ENCODE results near the gene TBC1D22B. TPM values are rescaled to one million over a fixed set of nuclear protein-coding genes. Genes with fewer than 3 reads are reported as not detected.

The TBC1D22B gene
- total RNA-seq, 1 donor from 2014 or later: 16.5 TPM

DNA sequence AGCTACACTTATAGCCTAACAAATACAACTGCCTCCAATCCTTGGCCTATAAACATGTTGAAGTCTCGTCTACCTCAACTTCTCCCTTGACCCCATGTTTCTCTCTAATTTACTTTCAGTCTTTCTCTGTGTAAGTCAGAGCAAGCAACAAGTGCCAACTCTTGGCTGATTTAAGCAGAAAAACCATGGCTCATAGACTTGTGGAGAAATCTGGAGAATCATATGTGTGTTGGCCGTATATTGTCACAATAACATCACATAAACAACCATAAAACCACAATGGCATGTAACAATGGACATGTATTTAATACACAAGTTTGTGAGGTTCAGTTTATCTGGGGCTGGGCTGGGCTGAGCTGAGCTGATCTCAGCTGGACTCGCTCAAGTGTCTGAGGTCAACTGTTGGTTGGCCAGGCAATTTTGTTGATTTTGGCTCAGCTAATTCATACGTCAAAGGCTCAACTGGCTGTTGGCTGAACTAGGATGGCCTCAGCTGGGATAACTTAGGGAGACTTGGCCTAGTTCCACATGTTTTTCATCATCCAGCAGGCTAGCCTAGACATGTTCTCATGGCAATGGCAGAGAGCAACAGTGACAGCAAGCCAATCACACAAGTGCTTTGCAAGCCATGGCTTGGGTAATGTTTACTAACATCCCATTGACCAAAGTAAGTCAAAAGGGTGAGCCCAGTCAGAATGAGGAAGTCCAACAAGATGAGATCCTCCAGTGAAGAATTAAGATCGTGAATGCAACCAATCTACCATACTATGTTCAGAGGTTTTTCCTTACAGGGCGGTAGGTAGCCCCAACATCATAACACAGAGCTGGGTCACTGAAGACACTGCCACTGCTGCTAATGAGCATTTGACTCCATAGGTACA lies 12.9 kb upstream of the TBC1D22B start:
- no peaks in the 10 kb centered on the region for H3K79me2 ChIP-seq (ENCODE audit: low read depth)
- Mint-ChIP-seq H3K27ac (no peak overlapping the region), H3K27me3 (ENCODE audit: insufficient read depth, low read depth) (peaks cover 8% of the 10 kb centered on the region), H3K4me3 (no peak overlapping the region), H3K9me3 (no peaks in the 10 kb centered on the region), H3K36me3 (no peaks in the 10 kb centered on the region), H3K4me1 (peaks cover 7% of the 10 kb centered on the region)
- H3K4me3 ChIP-seq: no peak overlapping the region
- no peaks in the 10 kb centered on the region for H3K27me3 ChIP-seq
- no peaks in the 10 kb centered on the region for H3K4me1 ChIP-seq
- no peak for DNase-seq (ENCODE audit: low spot score)
- no peaks in the 10 kb centered on the region for H3F3A ChIP-seq (ENCODE audit: low read depth)
- no peak for TF ChIP-seq EZH2 (IDR thresholded peaks at IDR 0.05)
- no peak overlapping the region for H3K27ac ChIP-seq
- no peaks in the 10 kb centered on the region for H3K9me3 ChIP-seq (ENCODE audit: low read depth)
- H3K4me2 ChIP-seq: no peak overlapping the region
- no peaks in the 10 kb centered on the region for H4K20me1 ChIP-seq (ENCODE audit: low read depth)
- no peaks in the 10 kb centered on the region for H3K36me3 ChIP-seq
- no peak overlapping the region for H3K9ac ChIP-seq
- H2AFZ ChIP-seq (replicated peaks): no peak overlapping the region

DNA sequence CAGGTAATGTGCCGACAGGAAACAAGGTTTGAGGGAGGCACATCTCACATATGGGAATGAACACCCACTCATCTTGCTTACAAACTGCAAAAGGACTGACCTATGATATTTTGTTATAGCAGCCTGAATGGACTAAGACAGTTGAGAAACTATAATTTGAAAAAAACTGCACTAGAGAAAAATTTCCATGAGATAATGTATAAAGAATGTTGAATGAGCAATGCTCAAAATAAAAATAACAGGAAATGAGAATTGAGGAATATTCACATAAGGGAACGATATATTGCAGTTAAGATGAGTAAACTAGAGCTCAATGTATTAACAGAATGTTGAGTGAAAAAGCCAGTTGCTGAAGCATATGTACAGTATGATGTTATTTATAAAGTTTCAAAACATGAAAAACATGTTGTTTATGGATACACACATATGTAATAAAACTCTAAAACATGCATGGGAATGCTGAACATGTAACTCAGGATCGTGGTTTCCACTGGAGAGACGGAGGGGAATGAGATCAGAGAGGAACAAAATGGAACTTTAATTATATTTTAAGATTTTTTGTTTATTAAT lies 6.3 kb upstream of the TBC1D22B start:
- Histone ChIP-seq H3F3A (ENCODE audit: low read depth) (peaks cover 3% of the 10 kb centered on the region), H3K4me1 (no peaks in the 10 kb centered on the region), H3K9ac (no peak overlapping the region), H3K27ac (no peak overlapping the region), H2AFZ (replicated peaks) (no peak overlapping the region), H3K27me3 (no peaks in the 10 kb centered on the region), H3K9me3 (ENCODE audit: low read depth) (no peaks in the 10 kb centered on the region), H4K20me1 (ENCODE audit: low read depth) (no peaks in the 10 kb centered on the region), H3K4me3 (no peak overlapping the region), H3K36me3 (no peaks in the 10 kb centered on the region), H3K79me2 (ENCODE audit: low read depth) (no peaks in the 10 kb centered on the region), H3K4me2 (no peak overlapping the region)
- no peaks in the 10 kb centered on the region for H3K4me1 Mint-ChIP-seq
- H3K36me3 Mint-ChIP-seq: no peaks in the 10 kb centered on the region
- H3K27me3 Mint-ChIP-seq (ENCODE audit: insufficient read depth, low read depth): peaks cover 3% of the 10 kb centered on the region
- no peak overlapping the region for H3K4me3 Mint-ChIP-seq
- H3K27ac Mint-ChIP-seq: no peak overlapping the region
- H3K9me3 Mint-ChIP-seq: no peaks in the 10 kb centered on the region
- TF ChIP-seq EZH2 (IDR thresholded peaks at IDR 0.05): no peak
- DNase-seq (ENCODE audit: low spot score): no peak

DNA sequence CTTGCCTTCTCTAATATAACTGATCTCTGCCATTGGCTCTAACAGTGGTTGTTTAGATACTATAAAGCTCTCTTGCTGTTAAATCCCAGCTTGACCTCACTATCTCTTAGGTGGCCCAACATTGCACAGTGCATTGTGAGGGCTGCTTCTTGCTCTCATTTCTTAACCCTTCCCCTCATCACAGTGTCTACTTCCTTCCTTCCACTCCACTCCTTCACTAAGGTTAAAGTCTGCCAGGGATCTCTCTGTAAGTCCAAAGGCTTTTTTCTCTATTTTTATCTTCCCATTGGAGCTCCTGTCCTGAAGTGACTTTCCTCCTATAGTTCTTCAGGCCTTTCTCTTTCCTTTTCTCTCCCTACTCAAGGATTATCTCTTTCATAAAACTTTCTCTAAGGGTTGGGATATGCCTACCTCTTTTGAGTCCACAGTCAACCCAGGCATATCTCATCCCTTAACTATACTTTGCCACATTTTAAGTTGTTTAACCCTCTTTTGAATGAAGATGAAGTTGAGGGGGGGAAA lies 4.0 kb upstream of the TBC1D22B start:
- Histone ChIP-seq H4K20me1 (ENCODE audit: low read depth) (no peaks in the 10 kb centered on the region), H3K36me3 (no peaks in the 10 kb centered on the region), H3K27ac (no peak overlapping the region), H3K27me3 (peaks cover 4% of the 10 kb centered on the region), H3K79me2 (ENCODE audit: low read depth) (peaks cover 5% of the 10 kb centered on the region), H3K4me1 (no peaks in the 10 kb centered on the region), H3K9ac (no peak overlapping the region), H3K4me3 (no peak overlapping the region), H2AFZ (replicated peaks) (no peak overlapping the region), H3K4me2 (no peak overlapping the region), H3F3A (ENCODE audit: low read depth) (peaks cover 13% of the 10 kb centered on the region), H3K9me3 (ENCODE audit: low read depth) (no peaks in the 10 kb centered on the region)
- no peak overlapping the region for H3K27ac Mint-ChIP-seq
- TF ChIP-seq EZH2 (IDR thresholded peaks at IDR 0.05) (no peak), EZH2phosphoT487 (IDR thresholded peaks at IDR 0.05) (no peak)
- TF ChIP-seq, protein P1, sequence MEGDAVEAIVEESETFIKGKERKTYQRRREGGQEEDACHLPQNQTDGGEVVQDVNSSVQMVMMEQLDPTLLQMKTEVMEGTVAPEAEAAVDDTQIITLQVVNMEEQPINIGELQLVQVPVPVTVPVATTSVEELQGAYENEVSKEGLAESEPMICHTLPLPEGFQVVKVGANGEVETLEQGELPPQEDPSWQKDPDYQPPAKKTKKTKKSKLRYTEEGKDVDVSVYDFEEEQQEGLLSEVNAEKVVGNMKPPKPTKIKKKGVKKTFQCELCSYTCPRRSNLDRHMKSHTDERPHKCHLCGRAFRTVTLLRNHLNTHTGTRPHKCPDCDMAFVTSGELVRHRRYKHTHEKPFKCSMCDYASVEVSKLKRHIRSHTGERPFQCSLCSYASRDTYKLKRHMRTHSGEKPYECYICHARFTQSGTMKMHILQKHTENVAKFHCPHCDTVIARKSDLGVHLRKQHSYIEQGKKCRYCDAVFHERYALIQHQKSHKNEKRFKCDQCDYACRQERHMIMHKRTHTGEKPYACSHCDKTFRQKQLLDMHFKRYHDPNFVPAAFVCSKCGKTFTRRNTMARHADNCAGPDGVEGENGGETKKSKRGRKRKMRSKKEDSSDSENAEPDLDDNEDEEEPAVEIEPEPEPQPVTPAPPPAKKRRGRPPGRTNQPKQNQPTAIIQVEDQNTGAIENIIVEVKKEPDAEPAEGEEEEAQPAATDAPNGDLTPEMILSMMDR (IDR thresholded peaks at IDR 0.05): no peak
- DNase-seq (ENCODE audit: low spot score): no peak
- peaks cover 5% of the 10 kb centered on the region for H3K4me1 Mint-ChIP-seq
- no peak overlapping the region for H3K4me3 Mint-ChIP-seq
- no peaks in the 10 kb centered on the region for H3K9me3 Mint-ChIP-seq
- peaks cover 8% of the 10 kb centered on the region for H3K27me3 Mint-ChIP-seq (ENCODE audit: insufficient read depth, low read depth)
- H3K36me3 Mint-ChIP-seq: no peaks in the 10 kb centered on the region

DNA sequence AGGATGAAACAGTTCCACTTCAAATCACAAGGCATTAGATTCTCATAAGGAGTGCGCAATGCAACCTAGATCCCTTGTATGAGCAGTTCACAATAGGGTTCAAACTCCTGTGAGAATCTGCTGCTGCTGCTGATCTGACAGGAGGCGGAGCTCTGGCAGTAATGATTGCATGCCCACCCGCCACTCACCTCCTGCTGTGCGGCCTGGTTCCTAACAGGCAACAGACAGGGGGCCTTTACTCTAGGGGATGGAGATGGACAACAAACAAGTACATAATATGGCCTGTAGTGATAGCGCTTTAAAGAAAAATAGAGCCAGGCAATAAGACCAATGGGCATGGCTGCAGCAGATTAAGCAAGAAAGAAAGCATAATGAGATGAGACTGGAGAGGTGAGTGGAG lies 2.7 kb upstream of the TBC1D22B start:
- H3K79me2 ChIP-seq (ENCODE audit: low read depth): peaks cover 18% of the 10 kb centered on the region
- H4K20me1 ChIP-seq (ENCODE audit: low read depth): no peaks in the 10 kb centered on the region
- H3K4me2 ChIP-seq: no peak overlapping the region
- H3K9ac ChIP-seq: no peak overlapping the region
- no peaks in the 10 kb centered on the region for H3K9me3 Mint-ChIP-seq
- H2AFZ ChIP-seq (replicated peaks): no peak overlapping the region
- H3K4me1 ChIP-seq: no peaks in the 10 kb centered on the region
- peaks cover 4% of the 10 kb centered on the region for H3K27me3 ChIP-seq
- no peaks in the 10 kb centered on the region for H3K36me3 Mint-ChIP-seq
- no peak for TF ChIP-seq EZH2 (IDR thresholded peaks at IDR 0.05)
- no peak for TF ChIP-seq EZH2phosphoT487 (IDR thresholded peaks at IDR 0.05)
- TF ChIP-seq, protein P1 (IDR thresholded peaks at IDR 0.05): no peak
- H3K4me3 ChIP-seq: no peak overlapping the region
- peaks cover 5% of the 10 kb centered on the region for H3K27me3 Mint-ChIP-seq (ENCODE audit: insufficient read depth, low read depth)
- H3K36me3 ChIP-seq: no peaks in the 10 kb centered on the region
- H3K9me3 ChIP-seq (ENCODE audit: low read depth): no peaks in the 10 kb centered on the region
- no peak overlapping the region for H3K4me3 Mint-ChIP-seq
- H3K4me1 Mint-ChIP-seq: peaks cover 14% of the 10 kb centered on the region
- peak; percentile 10 for DNase-seq (ENCODE audit: low spot score)
- H3K27ac ChIP-seq: no peak overlapping the region
- no peak overlapping the region for H3K27ac Mint-ChIP-seq
- peaks cover 13% of the 10 kb centered on the region for H3F3A ChIP-seq (ENCODE audit: low read depth)
